Measurements from ENCODE around the gene CYB5A.

Gene CYB5A

DNA sequence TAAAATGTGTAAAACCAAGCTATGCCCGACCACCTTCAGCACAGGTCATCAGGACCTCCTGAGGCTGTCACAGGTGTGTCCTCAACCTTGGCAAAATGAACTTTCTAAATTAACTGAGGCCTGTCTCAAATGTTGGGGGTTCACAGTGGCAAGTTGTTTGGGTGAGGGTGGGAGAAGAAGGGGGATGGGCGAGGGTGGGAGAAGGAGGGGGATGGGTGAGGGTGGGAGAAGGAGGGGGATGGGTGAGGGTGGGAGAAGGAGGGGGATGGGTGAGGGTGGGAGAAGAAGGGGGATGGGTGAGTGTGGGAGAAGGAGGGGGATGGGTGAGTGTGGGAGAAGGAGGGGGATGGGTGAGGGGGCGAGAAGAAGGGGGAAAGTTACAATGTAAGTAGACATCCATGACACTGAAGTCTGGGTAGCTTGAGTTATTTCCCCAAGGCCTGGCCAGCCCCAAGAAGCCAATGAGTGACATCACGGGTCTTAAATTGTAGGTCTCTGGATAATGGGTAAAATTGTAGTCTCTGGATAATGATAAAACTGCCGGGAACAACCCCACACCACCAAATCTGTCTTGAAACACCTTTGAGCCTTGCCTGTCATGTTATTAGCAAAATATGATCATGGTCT is 87.1 kb downstream of the CYB5A start:
- Mint-ChIP-seq H3K27ac (no peak overlapping the region), H3K4me3 (no peak overlapping the region), H3K36me3 (ENCODE audit: low read depth) (no peaks in the 10 kb centered on the region), H3K4me1 (ENCODE audit: low read depth) (no peaks in the 10 kb centered on the region), H3K9me3 (no peaks in the 10 kb centered on the region), H3K27me3 (ENCODE audit: low read depth) (peaks cover 3% of the 10 kb centered on the region)

DNA sequence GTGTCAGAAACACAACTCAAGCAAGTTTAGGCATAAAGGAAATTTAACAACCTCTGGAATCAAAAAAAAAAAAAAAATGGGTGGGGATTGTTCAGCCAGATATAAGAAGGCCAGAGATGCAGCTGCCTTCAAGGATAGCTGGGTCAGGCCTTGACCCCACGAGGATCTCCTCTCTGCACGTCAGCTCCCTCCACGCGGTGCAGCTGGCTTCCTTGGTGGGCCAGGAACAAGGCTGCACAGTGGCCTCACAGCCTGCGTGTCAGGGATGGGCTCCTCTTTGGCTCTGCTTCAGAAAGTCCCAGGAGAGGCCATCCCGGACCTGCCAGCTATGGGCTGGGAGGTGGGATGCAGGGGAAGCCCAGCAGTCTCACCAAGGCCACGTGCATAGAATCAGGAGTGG is 88.0 kb downstream of the CYB5A start:
- Mint-ChIP-seq H3K27ac (no peak overlapping the region), H3K4me3 (no peak overlapping the region), H3K36me3 (ENCODE audit: low read depth) (no peaks in the 10 kb centered on the region), H3K9me3 (no peaks in the 10 kb centered on the region), H3K27me3 (ENCODE audit: low read depth) (peaks cover 3% of the 10 kb centered on the region), H3K4me1 (ENCODE audit: low read depth) (no peaks in the 10 kb centered on the region)
